ENCODE measurements around the gene USH1G. TPM values are rescaled to one million over a fixed set of nuclear protein-coding genes. Genes with fewer than 3 reads are reported as not detected.

The USH1G gene
- total RNA-seq, 4 donors from 2014 or later, result 0.27 to 0.32 TPM; not detected in 2

- 53 to 56% methylated on average over 3 to 19 of the region's 19 CpGs for WGBS, 2 donors (ENCODE audit: low coverage in 1 of 2)
- Histone ChIP-seq H3K4me3 (no peak overlapping the region), H3K4me1 (peaks cover 10 to 24% (median 15%) of the 10 kb centered on the region in 4 donors), H3K9me3 (no peaks in the 10 kb centered on the region), H3K36me3 (no peaks in the 10 kb centered on the region), H3K27me3 (peaks cover 74% of the 10 kb centered on the region), H3K27ac (no peak overlapping the region)
- no peak for TF ChIP-seq EP300 (IDR thresholded peaks at IDR 0.05; ENCODE audit: low read depth)
- TF ChIP-seq CTCF (IDR thresholded peaks at IDR 0.05), result no peak
- no peak for TF ChIP-seq POLR2A (IDR thresholded peaks at IDR 0.05)
- TF ChIP-seq POLR2AphosphoS5 (IDR thresholded peaks at IDR 0.05), result no peak
- in situ Hi-C loops (cut with MboI; ENCODE audit: low pct_ligation_motif_present in 1 of 4, low pct_unique_long_range_greater_than_20kb in 1 of 4, low sequenced_read_pairs in 3 of 4), result no loop called here
- DNase-seq, result no peak
- intact Hi-C loops (cut with DNase I; ENCODE audit: low total_unique reads), result no loop called here
These were observed 1.9 kb downstream of the USH1G start for GRCh38 chr17:74921026-74921681.

GRCh38 chr17:74920642-74921025 lies 2.4 kb downstream of the USH1G start:
- no peak for TF ChIP-seq CTCF (IDR thresholded peaks at IDR 0.05)
- TF ChIP-seq POLR2A (IDR thresholded peaks at IDR 0.05), result no peak
- no peak for TF ChIP-seq EP300 (IDR thresholded peaks at IDR 0.05; ENCODE audit: low read depth)
- no peak for TF ChIP-seq POLR2AphosphoS5 (IDR thresholded peaks at IDR 0.05)
- H3K9me3 ChIP-seq, result no peaks in the 10 kb centered on the region
- in situ Hi-C loops (cut with MboI; ENCODE audit: low pct_ligation_motif_present in 1 of 4, low pct_unique_long_range_greater_than_20kb in 1 of 4, low sequenced_read_pairs in 3 of 4) (no loop called here), intact Hi-C loops (cut with DNase I; ENCODE audit: low total_unique reads) (no loop called here)
- H3K4me3 ChIP-seq, result no peak overlapping the region
- peaks cover 71% of the 10 kb centered on the region for H3K27me3 ChIP-seq
- H3K36me3 ChIP-seq, result no peaks in the 10 kb centered on the region
- no peak overlapping the region for H3K27ac ChIP-seq
- H3K4me1 ChIP-seq, result peaks cover 10 to 24% (median 15%) of the 10 kb centered on the region in 4 donors
- no peak for DNase-seq
- WGBS, 2 donors (ENCODE audit: low coverage in 1 of 2), result 64% methylated on average over 6 of the region's 6 CpGs; no CpG with 5 or more reads in 1 of the 2 donors

- no peak overlapping the region for H3K27ac ChIP-seq
- H3K36me3 ChIP-seq, result no peaks in the 10 kb centered on the region
- no peak overlapping the region for H3K4me3 ChIP-seq
- H3K4me1 ChIP-seq, result peaks cover 10 to 24% (median 15%) of the 10 kb centered on the region in 4 donors
- peaks cover 70% of the 10 kb centered on the region for H3K27me3 ChIP-seq
- DNase-seq, result no peak
- in situ Hi-C loops (cut with MboI; ENCODE audit: low pct_ligation_motif_present in 1 of 4, low pct_unique_long_range_greater_than_20kb in 1 of 4, low sequenced_read_pairs in 3 of 4) (no loop called here), intact Hi-C loops (cut with DNase I; ENCODE audit: low total_unique reads) (no loop called here)
- TF ChIP-seq EP300 (IDR thresholded peaks at IDR 0.05; ENCODE audit: low read depth), result no peak
- TF ChIP-seq POLR2AphosphoS5 (IDR thresholded peaks at IDR 0.05), result no peak
- no peak for TF ChIP-seq CTCF (IDR thresholded peaks at IDR 0.05)
- no peak for TF ChIP-seq POLR2A (IDR thresholded peaks at IDR 0.05)
- no peaks in the 10 kb centered on the region for H3K9me3 ChIP-seq
- 90% methylated on average over 18 of the region's 27 CpGs; no CpG with 5 or more reads in 1 of the 2 donors for WGBS, 2 donors (ENCODE audit: low coverage in 1 of 2)
These were observed 2.8 kb downstream of the USH1G start for GRCh38 chr17:74920306-74920620.

- DNase-seq, result no peak
- Histone ChIP-seq H3K27me3 (peaks cover 64% of the 10 kb centered on the region), H3K9me3 (no peaks in the 10 kb centered on the region), H3K36me3 (no peaks in the 10 kb centered on the region), H3K27ac (no peak overlapping the region), H3K4me1 (peaks cover 9 to 20% (median 15%) of the 10 kb centered on the region in 4 donors), H3K4me3 (no peak overlapping the region)
- 73% methylated on average over 44 of the region's 67 CpGs; no CpG with 5 or more reads in 1 of the 2 donors for WGBS, 2 donors (ENCODE audit: low coverage in 1 of 2)
- in situ Hi-C loops (cut with MboI; ENCODE audit: low pct_ligation_motif_present in 1 of 4, low pct_unique_long_range_greater_than_20kb in 1 of 4, low sequenced_read_pairs in 3 of 4), result no loop called here
- TF ChIP-seq POLR2AphosphoS5 (IDR thresholded peaks at IDR 0.05) (no peak), EP300 (IDR thresholded peaks at IDR 0.05; ENCODE audit: low read depth) (no peak), CTCF (IDR thresholded peaks at IDR 0.05) (no peak), POLR2A (IDR thresholded peaks at IDR 0.05) (no peak)
- intact Hi-C loops (cut with DNase I; ENCODE audit: low total_unique reads), result no loop called here
These were observed 3.4 kb downstream of the USH1G start for GRCh38 chr17:74919440-74920305.

Data from transverse colon (tissue), 4 donors.